ENCODE data around the gene RABGGTA. TPM values are rescaled to one million over a fixed set of nuclear protein-coding genes. Genes with fewer than 3 reads are reported as not detected.
A peak's percentile ranks its signal among the peaks of the same experiment; 100 is the strongest.

The RABGGTA gene
- 10 to 100 TPM in 9 of 10 donors, 1 to 10 TPM in 1; 10.0 to 20.1 (median 13.3) TPM for polyA plus RNA-seq (ENCODE audit: insufficient read length in 10 of 10)
- long read RNA-seq, donor 1, partial matches to known transcripts: 0 of 1 reads
- long read RNA-seq, donor 1, other reads (novel, unspliced or antisense): 0 of 1 reads
- long read RNA-seq, donor 2: 0 reads
- long read RNA-seq, donor 3: 0 reads
- long read RNA-seq, donor 4, partial matches to known transcripts: 0 of 2 reads
- long read RNA-seq, donor 4, other reads (novel, unspliced or antisense): 0 of 2 reads
- long read RNA-seq, donor 5, partial matches to known transcripts: 0 of 3 reads
- long read RNA-seq, donor 5, other reads (novel, unspliced or antisense): 0 of 3 reads
- long read RNA-seq, donor 6: 0 reads
- long read RNA-seq, donor 7, partial matches to known transcripts: 0 of 2 reads
- long read RNA-seq, donor 7, other reads (novel, unspliced or antisense): 0 of 2 reads
- long read RNA-seq, donor 8, partial matches to known transcripts: 0 of 2 reads
- long read RNA-seq, donor 8, other reads (novel, unspliced or antisense): 0 of 2 reads
- long read RNA-seq, donor 9, partial matches to known transcripts: 0 of 2 reads
- long read RNA-seq, donor 9, other reads (novel, unspliced or antisense): 0 of 2 reads

- peak; percentile 86 to 95 (median 91) for DNase-seq
Observed at GRCh38 chr14:24271134-24271833, at the start of gene RABGGTA. RABGGTA (minus strand) TSS chr14:24271597; CDS start chr14:24271115, 482 bp downstream.

GRCh38 chr14:24317141-24317928 is 45.9 kb upstream of the RABGGTA start:
- DNase-seq: no peak

- no peak for DNase-seq
Observed at GRCh38 chr14:24316597-24316950, 45.2 kb upstream of the RABGGTA start.

GRCh38 chr14:24315807-24316596 is 44.6 kb upstream of the RABGGTA start:
- peak in 1 of 3 donors; percentile 60 for DNase-seq

GRCh38 chr14:24315243-24315806 is 43.9 kb upstream of the RABGGTA start:
- no peak for DNase-seq

GRCh38 chr14:24314377-24315193 is 43.2 kb upstream of the RABGGTA start:
- no peak for DNase-seq

- DNase-seq: no peak
Observed at GRCh38 chr14:24313913-24314312, 42.5 kb upstream of the RABGGTA start.

- DNase-seq: peak in 1 of 3 donors; percentile 54
Observed at GRCh38 chr14:24312736-24313507, 41.5 kb upstream of the RABGGTA start.

GRCh38 chr14:24311837-24312615 is 40.6 kb upstream of the RABGGTA start:
- no peak for DNase-seq

- peak; percentile 53 to 92 (median 68) for DNase-seq
Observed at GRCh38 chr14:24310646-24311604, 39.5 kb upstream of the RABGGTA start, which contains the start of gene LTB4R. LTB4R (plus strand) TSS chr14:24311502; CDS start chr14:24315652, 4,150 bp downstream.

- no peak for DNase-seq
Observed at GRCh38 chr14:24310265-24310645, 38.9 kb upstream of the RABGGTA start.

- no peak for DNase-seq
Observed at GRCh38 chr14:24309538-24310264, 38.3 kb upstream of the RABGGTA start, which contains the start of gene LTB4R2. LTB4R2 (plus strand) TSS chr14:24310140; CDS start chr14:24310665, 525 bp downstream.

GRCh38 chr14:24308342-24309124 is 37.1 kb upstream of the RABGGTA start:
- DNase-seq: no peak

GRCh38 chr14:24307575-24308341 is 36.4 kb upstream of the RABGGTA start, which contains the start of gene CIDEB:
CIDEB (minus strand) TSS chr14:24307977; CDS start chr14:24307858, 119 bp downstream.
- peak; percentile 38 to 73 (median 50) for DNase-seq

All from muscle of back (tissue), 13 donors.